GM21447 (cell line): ENCODE measurements around the gene CRIM1.
A peak's percentile ranks its signal among the peaks of the same experiment; 100 is the strongest.

ENCODE experiments used
- ATAC-seq: cut with Tn5 transposase; IDR thresholded peaks from one replicate; pipeline ENCODE4 v1.9.1; 2021; ENCODE audit not compliant: unreplicated experiment

The CRIM1 gene

GRCh38 chr2:36416370-36417165, 61.0 kb downstream of the CRIM1 start:
- no peak for ATAC-seq

GRCh38 chr2:36420569-36421181, 65.1 kb downstream of the CRIM1 start:
- no peak for ATAC-seq

- no peak for ATAC-seq
These were observed 65.8 kb downstream of the CRIM1 start for GRCh38 chr2:36421379-36421778.

GRCh38 chr2:36423172-36423571, 67.6 kb downstream of the CRIM1 start:
- no peak for ATAC-seq

GRCh38 chr2:36423619-36424120, 68.1 kb downstream of the CRIM1 start:
- ATAC-seq = no peak

- ATAC-seq = no peak
These were observed 70.2 kb downstream of the CRIM1 start for GRCh38 chr2:36425608-36426355.

GRCh38 chr2:36427790-36428243, 72.2 kb downstream of the CRIM1 start:
- ATAC-seq = no peak

- no peak for ATAC-seq
These were observed 75.0 kb downstream of the CRIM1 start for GRCh38 chr2:36430549-36430948.

GRCh38 chr2:36432479-36432878, 76.9 kb downstream of the CRIM1 start:
- no peak for ATAC-seq

GRCh38 chr2:36433311-36434217, 78.0 kb downstream of the CRIM1 start:
- no peak for ATAC-seq

- no peak for ATAC-seq
These were observed 82.9 kb downstream of the CRIM1 start for GRCh38 chr2:36438449-36438977.

GRCh38 chr2:36439084-36439483, 83.5 kb downstream of the CRIM1 start:
- no peak for ATAC-seq

GRCh38 chr2:36441065-36441625, 85.6 kb downstream of the CRIM1 start:
- ATAC-seq = no peak

GRCh38 chr2:36441816-36442215, 86.2 kb downstream of the CRIM1 start:
- peak; percentile 50 for ATAC-seq

GRCh38 chr2:36444216-36444936, 88.8 kb downstream of the CRIM1 start:
- no peak for ATAC-seq

- ATAC-seq = no peak
These were observed 89.7 kb downstream of the CRIM1 start for GRCh38 chr2:36445185-36445866.

GRCh38 chr2:36446294-36446693, 90.7 kb downstream of the CRIM1 start:
- no peak for ATAC-seq

- no peak for ATAC-seq
These were observed 93.6 kb downstream of the CRIM1 start for GRCh38 chr2:36449213-36449612.

GRCh38 chr2:36449943-36450392, 94.4 kb downstream of the CRIM1 start:
- no peak for ATAC-seq
